ENCODE data around the gene ENTPD1. TPM values are rescaled to one million over a fixed set of nuclear protein-coding genes. Genes with fewer than 3 reads are reported as not detected.

The ENTPD1 gene
- total RNA-seq, 1 donor from 2014 or later: 7.7 TPM

GRCh38 chr10:95748349-95748748 is 7.6 kb upstream of the ENTPD1 start:
- TF ChIP-seq CTCF (IDR thresholded peaks at IDR 0.05; ENCODE audit: borderline replicate concordance): no peak
- intact Hi-C loops (cut with micrococcal nuclease): no loop called here

DNA sequence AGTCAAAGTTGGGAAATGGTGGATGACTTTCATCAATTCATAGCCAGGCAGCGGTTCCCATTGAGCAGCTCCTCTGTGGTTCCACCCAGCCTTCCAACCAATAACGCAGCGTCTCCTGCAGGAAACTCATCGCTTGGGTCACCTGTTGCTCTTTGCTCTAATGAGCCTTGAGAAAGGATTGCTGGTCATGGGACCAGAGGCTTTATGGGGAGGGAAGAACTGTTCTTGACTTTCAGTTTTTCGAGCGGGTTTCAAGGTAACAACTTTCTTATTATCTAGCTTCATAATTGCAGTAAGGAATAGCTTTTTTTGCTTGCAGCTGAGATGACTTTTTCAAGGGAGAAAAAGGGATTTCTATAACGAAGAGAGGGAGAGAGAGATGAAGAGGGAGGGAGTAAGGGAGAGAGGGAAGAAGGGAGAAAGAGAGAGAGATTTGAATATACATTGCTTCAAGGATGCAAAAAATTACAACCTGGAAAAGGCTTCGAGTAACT is 405 bp upstream of the ENTPD1 start:
- TF ChIP-seq CTCF (IDR thresholded peaks at IDR 0.05; ENCODE audit: borderline replicate concordance): no peak
- intact Hi-C loops (cut with micrococcal nuclease): no loop called here
- H3K36me3 ChIP-seq: no peaks in the 10 kb centered on the region
- peak overlapping the region; percentile 65 for H3K4me3 ChIP-seq
- peaks cover 36% of the 10 kb centered on the region for H3K27me3 ChIP-seq (ENCODE audit: low read depth)
- no peaks in the 10 kb centered on the region for H3K9me3 ChIP-seq (replicated peaks)
- H3K4me1 ChIP-seq: peaks cover 35% of the 10 kb centered on the region
- peak; percentile 29 for DNase-seq
- peak overlapping the region; percentile 79 for H3K27ac ChIP-seq (replicated peaks)

More at GRCh38 chr10:95748349-95748748, 7.6 kb upstream of the ENTPD1 start:
- Histone ChIP-seq H3K4me1 (peaks cover 5% of the 10 kb centered on the region), H3K27me3 (ENCODE audit: low read depth) (peaks cover 7% of the 10 kb centered on the region), H3K27ac (replicated peaks) (no peak overlapping the region), H3K4me3 (no peak overlapping the region), H3K36me3 (no peaks in the 10 kb centered on the region), H3K9me3 (replicated peaks) (no peaks in the 10 kb centered on the region)
- no peak for DNase-seq

DNA sequence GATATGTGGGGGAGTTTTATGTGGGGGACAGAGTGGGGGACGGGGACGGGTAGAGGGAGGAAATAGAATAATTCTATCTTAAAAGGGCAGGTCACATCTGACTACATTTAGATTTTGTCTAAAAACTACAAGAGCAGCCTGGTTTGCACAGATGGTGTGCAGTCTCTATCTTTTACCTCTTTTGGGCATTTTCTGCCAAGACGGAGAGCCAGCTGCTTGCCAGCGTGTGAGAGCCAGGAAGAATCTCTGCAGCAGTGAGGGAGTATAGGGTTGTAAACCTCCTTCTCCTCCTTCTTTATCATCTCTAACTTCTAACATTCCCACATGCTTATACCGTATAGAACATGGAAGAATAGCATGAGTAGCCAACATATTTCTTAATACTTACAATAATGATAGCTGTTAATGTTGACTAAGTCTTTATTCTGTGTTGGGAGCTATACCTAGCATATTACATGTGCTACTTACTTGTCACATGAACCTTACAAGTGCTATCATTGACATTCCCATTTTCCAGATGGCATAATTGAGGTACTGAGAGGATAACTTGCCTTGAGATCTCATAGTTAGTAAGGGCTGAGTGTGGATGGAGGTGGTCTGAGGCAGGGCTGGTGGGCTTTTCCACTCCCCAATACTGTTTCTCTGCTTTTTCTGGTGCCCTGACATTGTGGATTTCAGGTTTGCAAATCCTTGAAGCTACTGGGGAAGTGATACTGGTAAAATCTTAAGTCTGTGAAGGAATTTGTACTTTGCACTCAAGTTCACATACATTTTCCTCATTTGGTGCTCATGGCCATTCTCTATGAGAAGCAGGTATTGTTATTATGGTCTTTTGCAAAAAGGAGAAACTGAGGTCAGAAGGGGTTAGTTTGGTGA is 1.1 kb downstream of the ENTPD1 start:
- no peak for TF ChIP-seq CTCF (IDR thresholded peaks at IDR 0.05; ENCODE audit: borderline replicate concordance)
- Histone ChIP-seq H3K4me1 (peaks cover 45% of the 10 kb centered on the region), H3K9me3 (replicated peaks) (no peaks in the 10 kb centered on the region), H3K27me3 (ENCODE audit: low read depth) (peaks cover 32% of the 10 kb centered on the region), H3K4me3 (peak overlapping the region; percentile 65), H3K27ac (replicated peaks) (peak overlapping the region; percentile 79), H3K36me3 (no peaks in the 10 kb centered on the region)
- intact Hi-C loops (cut with micrococcal nuclease): no loop called here
- no peak for DNase-seq

DNA sequence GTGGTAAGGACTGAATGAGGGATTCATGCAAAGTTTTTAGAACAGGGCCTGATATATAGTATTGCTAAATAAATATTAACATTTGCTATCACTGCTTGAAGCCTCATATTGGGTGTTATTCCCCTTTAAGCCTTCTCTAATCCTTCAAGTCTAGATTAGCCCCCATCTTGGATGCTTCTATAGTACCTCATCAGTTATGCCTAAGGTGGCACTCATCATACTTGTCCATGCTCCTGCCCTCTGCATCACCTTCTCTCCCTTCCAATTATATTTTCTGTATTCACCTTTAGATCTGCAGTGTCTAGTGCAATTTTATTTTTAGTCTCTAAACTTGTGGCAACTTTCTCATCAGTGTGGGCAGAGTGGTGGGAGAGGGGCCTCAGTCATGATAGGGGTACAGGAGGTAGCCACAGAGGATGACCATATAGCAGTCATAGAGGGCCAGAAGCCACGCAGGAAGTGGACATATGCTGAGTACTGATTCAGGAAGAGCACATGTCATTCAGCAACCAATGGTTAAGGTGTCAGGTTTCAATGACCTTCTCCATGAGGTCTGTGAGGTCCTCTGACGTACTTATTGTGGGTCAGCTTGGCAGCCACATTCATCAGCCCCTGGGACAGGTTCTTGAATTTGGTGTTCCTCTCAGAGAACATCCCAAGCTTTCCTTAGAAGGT is 2.5 kb downstream of the ENTPD1 start:
- no peak for TF ChIP-seq CTCF (IDR thresholded peaks at IDR 0.05; ENCODE audit: borderline replicate concordance)
- Histone ChIP-seq H3K27me3 (ENCODE audit: low read depth) (peaks cover 29% of the 10 kb centered on the region), H3K27ac (replicated peaks) (peak overlapping the region; percentile 79), H3K4me3 (no peak overlapping the region), H3K9me3 (replicated peaks) (no peaks in the 10 kb centered on the region), H3K36me3 (no peaks in the 10 kb centered on the region), H3K4me1 (peaks cover 45% of the 10 kb centered on the region)
- intact Hi-C loops (cut with micrococcal nuclease): no loop called here
- no peak for DNase-seq

DNA sequence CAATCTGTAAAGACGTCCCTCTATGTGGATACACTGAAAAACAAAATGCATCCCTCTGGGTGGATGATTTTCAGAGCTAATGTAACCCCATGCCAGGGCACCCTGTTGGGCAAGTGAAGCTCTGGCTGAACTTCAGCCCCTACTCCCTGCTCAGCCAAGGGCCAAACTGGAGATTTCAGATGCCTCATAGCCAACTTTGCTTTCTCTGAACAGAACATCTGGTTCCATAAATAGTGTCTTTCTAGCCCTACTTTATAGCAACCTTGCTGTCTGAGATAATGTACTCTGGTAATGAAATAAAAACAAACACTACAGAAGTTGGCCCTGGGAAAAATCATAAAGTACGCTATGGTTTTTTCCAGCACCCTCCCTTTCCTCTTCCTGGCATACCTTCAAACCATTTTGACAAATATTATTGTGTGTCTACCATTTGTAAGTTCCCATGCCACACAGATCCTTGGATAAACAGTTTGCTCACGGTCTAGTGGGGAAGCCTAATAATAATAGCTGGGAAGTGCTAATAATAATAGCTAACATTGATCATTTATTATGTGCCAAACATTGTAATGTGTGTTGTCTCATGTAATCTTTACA is 3.4 kb downstream of the ENTPD1 start:
- peak overlapping the region; percentile 79 for H3K27ac ChIP-seq (replicated peaks)
- no peak for DNase-seq
- peaks cover 5% of the 10 kb centered on the region for H3K9me3 ChIP-seq (replicated peaks)
- intact Hi-C loops (cut with micrococcal nuclease): no loop called here
- no peaks in the 10 kb centered on the region for H3K36me3 ChIP-seq
- TF ChIP-seq CTCF (IDR thresholded peaks at IDR 0.05; ENCODE audit: borderline replicate concordance): no peak
- H3K4me3 ChIP-seq: no peak overlapping the region
- peaks cover 45% of the 10 kb centered on the region for H3K4me1 ChIP-seq
- peaks cover 20% of the 10 kb centered on the region for H3K27me3 ChIP-seq (ENCODE audit: low read depth)
